Measurements from ENCODE around the gene EPHB1. TPM values are rescaled to one million over a fixed set of nuclear protein-coding genes. Genes with fewer than 3 reads are reported as not detected.

Gene EPHB1
- total RNA-seq, 5 donors from 2014 or later (not counting 1 experiment from before 2014, with no cell fraction given), result 0.28 to 0.72 (median 0.31) TPM; not detected in 1

- DNase-seq (no peak), ATAC-seq (replicated peaks in 1 of 4) (no peak)
- H3K27me3 Mint-ChIP-seq, result peaks cover 3 to 7% of the 10 kb centered on the region in 2 donors
- Histone ChIP-seq H3K27me3 (replicated peaks in 1 of 2; ENCODE audit: control insufficient read depth in 2 of 2, extremely low read depth in 1 of 2, insufficient read depth in 2 of 2, low read length in 1 of 2) (peaks cover 0 to 2% of the 10 kb centered on the region in 2 experiments), H3K4me1 (ENCODE audit: control insufficient read depth in 1 of 2, extremely low read depth in 1 of 2, insufficient read depth in 2 of 2, low read length in 2 of 2) (no peaks in the 10 kb centered on the region), H3K36me3 (ENCODE audit: control insufficient read depth in 2 of 2, extremely low read depth in 1 of 2, insufficient read depth in 1 of 2, low read length in 1 of 2) (no peaks in the 10 kb centered on the region), H3K27ac (ENCODE audit: low read length) (no peak overlapping the region), H3K9me3 (no peaks in the 10 kb centered on the region), H3K4me3 (ENCODE audit: control insufficient read depth in 1 of 2, extremely low read depth in 1 of 2, low read length in 1 of 2) (no peak overlapping the region)
- 40% methylated on average over 1 of the region's 3 CpGs for WGBS (ENCODE audit: insufficient coverage)
- ChIA-PET POLR2A (no interaction called here), CTCF (no interaction called here)
- H3K4me3 Mint-ChIP-seq, result no peak overlapping the region
- H3K27ac Mint-ChIP-seq, result no peak overlapping the region
- no peaks in the 10 kb centered on the region for H3K4me1 Mint-ChIP-seq
- H3K9me3 Mint-ChIP-seq, result peaks cover 4 to 17% (median 9%) of the 10 kb centered on the region in 3 donors
- H3K36me3 Mint-ChIP-seq, result no peaks in the 10 kb centered on the region
Measured at GRCh38 chr3:135258916-135259315, 463.9 kb downstream of the EPHB1 start.

DNA sequence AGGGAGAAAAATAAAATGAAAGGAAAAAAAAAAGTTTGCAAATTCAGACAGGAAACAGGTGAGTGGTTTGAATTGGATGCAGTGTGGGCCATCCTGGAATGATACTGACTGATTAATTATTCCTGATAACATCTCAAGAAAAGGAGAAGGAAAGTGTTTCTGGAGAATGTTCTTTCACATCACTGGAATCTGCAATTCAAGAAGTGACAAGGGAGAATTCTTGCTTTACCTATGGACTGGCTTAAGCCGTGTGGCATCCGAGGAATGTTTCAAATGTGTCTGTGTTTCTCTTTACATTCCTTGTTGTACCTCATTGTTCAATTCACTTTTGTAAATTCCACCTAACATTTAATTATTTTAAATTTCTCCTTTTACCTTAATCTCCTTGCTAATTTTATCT, 465.0 kb downstream of the EPHB1 start:
- Mint-ChIP-seq H3K36me3 (no peaks in the 10 kb centered on the region), H3K4me1 (no peaks in the 10 kb centered on the region), H3K27ac (no peak overlapping the region), H3K27me3 (peaks cover 3 to 7% of the 10 kb centered on the region in 2 donors), H3K9me3 (peaks cover 4 to 14% (median 9%) of the 10 kb centered on the region in 3 donors), H3K4me3 (no peak overlapping the region)
- 100% methylated on average over 1 of the region's 2 CpGs for WGBS (ENCODE audit: insufficient coverage)
- no peaks in the 10 kb centered on the region for H3K9me3 ChIP-seq
- peaks cover 0 to 5% of the 10 kb centered on the region in 2 experiments for H3K27me3 ChIP-seq (replicated peaks in 1 of 2; ENCODE audit: control insufficient read depth in 2 of 2, extremely low read depth in 1 of 2, insufficient read depth in 2 of 2, low read length in 1 of 2)
- no peak overlapping the region for H3K27ac ChIP-seq (ENCODE audit: low read length)
- no peaks in the 10 kb centered on the region for H3K36me3 ChIP-seq (ENCODE audit: control insufficient read depth in 2 of 2, extremely low read depth in 1 of 2, insufficient read depth in 1 of 2, low read length in 1 of 2)
- ChIA-PET CTCF (no interaction called here), POLR2A (no interaction called here)
- no peaks in the 10 kb centered on the region for H3K4me1 ChIP-seq (ENCODE audit: control insufficient read depth in 1 of 2, extremely low read depth in 1 of 2, insufficient read depth in 2 of 2, low read length in 2 of 2)
- DNase-seq (no peak), ATAC-seq (replicated peaks in 1 of 4) (no peak)
- H3K4me3 ChIP-seq (ENCODE audit: control insufficient read depth in 1 of 2, extremely low read depth in 1 of 2, low read length in 1 of 2), result no peak overlapping the region

DNA sequence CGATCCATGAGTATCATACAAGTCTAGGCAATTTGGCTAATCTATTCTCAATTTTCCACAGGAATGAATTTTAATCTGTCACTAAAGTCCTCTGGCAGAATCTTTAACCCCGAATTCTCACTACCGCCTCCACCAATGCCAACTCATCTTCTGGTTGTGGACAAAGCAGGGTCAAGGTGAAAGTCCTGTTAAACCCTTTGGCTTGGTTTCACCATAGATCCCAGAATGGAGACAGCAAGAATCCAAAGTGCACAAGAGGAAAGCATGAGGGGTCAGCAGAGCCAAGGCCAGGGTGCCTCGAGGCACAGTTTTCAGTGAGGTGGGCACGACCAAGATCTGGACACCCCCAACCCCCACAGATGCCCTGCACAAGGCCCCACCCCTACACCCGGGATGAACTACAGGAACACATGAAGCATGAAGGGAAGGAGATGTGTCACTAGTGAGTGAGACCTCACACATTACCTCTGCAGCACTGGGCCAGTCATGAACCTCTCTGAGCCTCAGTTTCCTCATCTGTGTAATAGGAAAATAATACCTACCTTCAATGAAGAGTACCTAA, 466.2 kb downstream of the EPHB1 start:
- WGBS (ENCODE audit: insufficient coverage), result 80% methylated on average over 1 of the region's 6 CpGs
- CTCF ChIA-PET, result no interaction called here
- Mint-ChIP-seq H3K4me3 (no peak overlapping the region), H3K9me3 (peaks cover 0 to 18% (median 4%) of the 10 kb centered on the region in 3 donors), H3K36me3 (no peaks in the 10 kb centered on the region), H3K4me1 (no peaks in the 10 kb centered on the region), H3K27me3 (peaks cover 3 to 11% of the 10 kb centered on the region in 2 donors), H3K27ac (no peak overlapping the region)
- Histone ChIP-seq H3K9me3 (no peaks in the 10 kb centered on the region), H3K27me3 (replicated peaks in 1 of 2; ENCODE audit: control insufficient read depth in 2 of 2, extremely low read depth in 1 of 2, insufficient read depth in 2 of 2, low read length in 1 of 2) (peaks cover 0 to 5% of the 10 kb centered on the region in 2 experiments), H3K4me3 (ENCODE audit: control insufficient read depth in 1 of 2, extremely low read depth in 1 of 2, low read length in 1 of 2) (no peak overlapping the region), H3K4me1 (ENCODE audit: control insufficient read depth in 1 of 2, extremely low read depth in 1 of 2, insufficient read depth in 2 of 2, low read length in 2 of 2) (no peaks in the 10 kb centered on the region), H3K27ac (ENCODE audit: low read length) (no peak overlapping the region), H3K36me3 (ENCODE audit: control insufficient read depth in 2 of 2, extremely low read depth in 1 of 2, insufficient read depth in 1 of 2, low read length in 1 of 2) (no peaks in the 10 kb centered on the region)
- DNase-seq, result no peak
- POLR2A ChIA-PET, result no interaction called here
- ATAC-seq (replicated peaks in 1 of 4), result no peak

DNA sequence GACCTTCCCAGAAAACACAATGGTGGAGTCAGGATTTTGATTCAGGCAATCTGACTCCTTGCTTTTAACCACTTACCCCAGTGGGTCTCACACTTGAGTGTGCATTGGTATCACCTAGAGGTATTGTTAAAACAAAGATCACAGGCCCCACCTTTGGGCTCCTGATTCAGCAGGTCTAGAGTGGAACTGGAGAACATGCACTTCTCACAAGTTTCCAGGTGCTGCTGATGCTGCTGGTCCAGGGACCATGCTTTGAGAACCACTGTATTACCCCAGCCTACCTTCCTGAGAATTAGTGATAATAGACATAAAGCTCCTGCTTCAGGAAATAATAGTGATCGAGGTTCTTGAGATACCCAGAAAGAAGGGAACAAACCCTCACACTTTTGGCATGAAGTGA, 466.9 kb downstream of the EPHB1 start:
- DNase-seq (no peak), ATAC-seq (replicated peaks in 1 of 4) (no peak)
- no peak overlapping the region for H3K27ac ChIP-seq (ENCODE audit: low read length)
- peaks cover 0 to 18% (median 4%) of the 10 kb centered on the region in 3 donors for H3K9me3 Mint-ChIP-seq
- no peaks in the 10 kb centered on the region for H3K36me3 Mint-ChIP-seq
- H3K4me1 ChIP-seq (ENCODE audit: control insufficient read depth in 1 of 2, extremely low read depth in 1 of 2, insufficient read depth in 2 of 2, low read length in 2 of 2), result no peaks in the 10 kb centered on the region
- no peaks in the 10 kb centered on the region for H3K4me1 Mint-ChIP-seq
- H3K9me3 ChIP-seq, result no peaks in the 10 kb centered on the region
- WGBS (ENCODE audit: insufficient coverage), result no CpG with 5 or more reads among the region's 1 CpG
- CTCF ChIA-PET, result no interaction called here
- H3K27me3 ChIP-seq (replicated peaks in 1 of 2; ENCODE audit: control insufficient read depth in 2 of 2, extremely low read depth in 1 of 2, insufficient read depth in 2 of 2, low read length in 1 of 2), result peaks cover 0 to 5% of the 10 kb centered on the region in 2 experiments
- H3K36me3 ChIP-seq (ENCODE audit: control insufficient read depth in 2 of 2, extremely low read depth in 1 of 2, insufficient read depth in 1 of 2, low read length in 1 of 2), result no peaks in the 10 kb centered on the region
- POLR2A ChIA-PET, result no interaction called here
- peaks cover 3 to 11% of the 10 kb centered on the region in 2 donors for H3K27me3 Mint-ChIP-seq
- H3K27ac Mint-ChIP-seq, result no peak overlapping the region
- H3K4me3 Mint-ChIP-seq, result no peak overlapping the region
- H3K4me3 ChIP-seq (ENCODE audit: control insufficient read depth in 1 of 2, extremely low read depth in 1 of 2, low read length in 1 of 2), result no peak overlapping the region

DNA sequence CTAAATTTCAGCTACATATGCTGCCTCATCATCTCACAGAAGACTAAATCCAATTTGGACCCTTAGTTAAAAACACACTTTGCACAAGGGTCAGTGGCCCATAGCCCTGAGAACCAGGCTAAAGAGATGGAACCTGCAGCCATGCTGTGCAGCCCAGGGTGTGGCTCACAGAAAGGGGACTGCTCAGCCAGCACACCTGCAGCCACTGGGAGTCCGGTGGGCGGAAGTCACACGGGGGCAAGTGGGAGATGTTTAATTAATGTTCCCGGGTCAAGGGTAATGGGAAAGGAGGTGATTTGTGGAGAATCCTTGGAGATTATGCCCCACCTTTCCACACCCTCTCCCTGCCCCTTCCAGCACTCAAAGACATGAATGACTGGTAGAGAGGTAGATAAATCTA, 467.4 kb downstream of the EPHB1 start:
- H3K4me3 Mint-ChIP-seq, result no peak overlapping the region

GRCh38 chr3:135263331-135263730, 468.3 kb downstream of the EPHB1 start:
- DNase-seq, result no peak
- H3K4me1 Mint-ChIP-seq, result no peaks in the 10 kb centered on the region
- Histone ChIP-seq H3K9me3 (no peaks in the 10 kb centered on the region), H3K4me1 (ENCODE audit: control insufficient read depth in 1 of 2, extremely low read depth in 1 of 2, insufficient read depth in 2 of 2, low read length in 2 of 2) (no peaks in the 10 kb centered on the region), H3K27ac (ENCODE audit: low read length) (no peak overlapping the region), H3K36me3 (ENCODE audit: control insufficient read depth in 2 of 2, extremely low read depth in 1 of 2, insufficient read depth in 1 of 2, low read length in 1 of 2) (no peaks in the 10 kb centered on the region), H3K27me3 (replicated peaks in 1 of 2; ENCODE audit: control insufficient read depth in 2 of 2, extremely low read depth in 1 of 2, insufficient read depth in 2 of 2, low read length in 1 of 2) (peaks cover 0 to 5% of the 10 kb centered on the region in 2 experiments), H3K4me3 (ENCODE audit: control insufficient read depth in 1 of 2, extremely low read depth in 1 of 2, low read length in 1 of 2) (no peak overlapping the region)
- H3K36me3 Mint-ChIP-seq, result no peaks in the 10 kb centered on the region
- peaks cover 3 to 11% of the 10 kb centered on the region in 2 donors for H3K27me3 Mint-ChIP-seq
- ChIA-PET POLR2A (no interaction called here), CTCF (interaction anchor here in 1 of 2 donors (0.6 kb wide), 1 partner anchor 1420 kb away, joined by 3 read pairs; no protein-coding TSS in a partner anchor)
- WGBS (ENCODE audit: insufficient coverage), result 60% methylated on average over 1 of the region's 3 CpGs
- no peak overlapping the region for H3K27ac Mint-ChIP-seq
- no peak for ATAC-seq (replicated peaks in 1 of 4)
- no peak overlapping the region for H3K4me3 Mint-ChIP-seq
- peaks cover 0 to 18% (median 4%) of the 10 kb centered on the region in 3 donors for H3K9me3 Mint-ChIP-seq

More for the DNA sequence above, 467.4 kb downstream of the EPHB1 start:
- no peak for DNase-seq
- ChIA-PET POLR2A (no interaction called here), CTCF (no interaction called here)
- H3K9me3 Mint-ChIP-seq, result peaks cover 0 to 18% (median 4%) of the 10 kb centered on the region in 3 donors
- no CpG with 5 or more reads among the region's 4 CpGs for WGBS (ENCODE audit: insufficient coverage)
- H3K4me3 ChIP-seq (ENCODE audit: control insufficient read depth in 1 of 2, extremely low read depth in 1 of 2, low read length in 1 of 2), result no peak overlapping the region
- peaks cover 3 to 11% of the 10 kb centered on the region in 2 donors for H3K27me3 Mint-ChIP-seq
- no peak for ATAC-seq (replicated peaks in 1 of 4)
- H3K27me3 ChIP-seq (replicated peaks in 1 of 2; ENCODE audit: control insufficient read depth in 2 of 2, extremely low read depth in 1 of 2, insufficient read depth in 2 of 2, low read length in 1 of 2), result peaks cover 0 to 5% of the 10 kb centered on the region in 2 experiments
- no peaks in the 10 kb centered on the region for H3K9me3 ChIP-seq
- no peaks in the 10 kb centered on the region for H3K4me1 ChIP-seq (ENCODE audit: control insufficient read depth in 1 of 2, extremely low read depth in 1 of 2, insufficient read depth in 2 of 2, low read length in 2 of 2)
- H3K4me1 Mint-ChIP-seq, result no peaks in the 10 kb centered on the region
- no peaks in the 10 kb centered on the region for H3K36me3 ChIP-seq (ENCODE audit: control insufficient read depth in 2 of 2, extremely low read depth in 1 of 2, insufficient read depth in 1 of 2, low read length in 1 of 2)
- H3K27ac ChIP-seq (ENCODE audit: low read length), result no peak overlapping the region
- H3K27ac Mint-ChIP-seq, result no peak overlapping the region
- H3K36me3 Mint-ChIP-seq, result no peaks in the 10 kb centered on the region

Data from T-cell (primary cell).